SU-DHL-6 (cell line): ENCODE data around the gene KCTD10.
"Not testable (repeated sequence)": the region's sequence is repeated elsewhere in the genome, so short reads cannot be mapped to it uniquely, and the experiment has no call there.

Source experiments
- H2AFZ ChIP-seq: fragments of 200-600 bp; sonication (generic); 2 replicates; pipeline ENCODE4 v1.6.1; 2014; ENCODE audit warnings: low read depth, mild to moderate bottlenecking, moderate library complexity, mixed read lengths, antibody characterized with exemption, low read length; ENCODE audit not compliant: severe bottlenecking
- H3F3A ChIP-seq: fragments of 200-600 bp; shearing (Covaris generic); 2 replicates; pipeline ENCODE4 v1.6.0; 2016; ENCODE audit warnings: antibody characterized with exemption, mild to moderate bottlenecking; ENCODE audit not compliant: insufficient read depth
- H3K27ac ChIP-seq: fragments of 200-600 bp; sonication (generic); 2 replicates; pipeline ENCODE4 v1.5.1; 2016; ENCODE audit warnings: low read depth, mild to moderate bottlenecking, low read length, moderate library complexity, mixed read lengths
- H3K27me3 ChIP-seq: fragments of 200-600 bp; sonication (generic), shearing (Covaris generic); 2 replicates; pipeline ENCODE4 v1.6.0; 2014; ENCODE audit warnings: mild to moderate bottlenecking, low read length
- H3K36me3 ChIP-seq: fragments of 200-600 bp; sonication (generic); 2 replicates; pipeline ENCODE4 v1.6.1; 2014; ENCODE audit warnings: mild to moderate bottlenecking, low read length, mixed read lengths
- H3K4me2 ChIP-seq: fragments of 300-600, 200-600 bp; shearing (Covaris generic), sonication (generic); 2 replicates; pipeline ENCODE4 v1.6.0; 2014; ENCODE audit warnings: low read length, low read depth, mild to moderate bottlenecking; ENCODE audit not compliant: poor library complexity, severe bottlenecking
- H3K4me3 ChIP-seq: fragments of 200-600 bp; sonication (generic); 2 replicates; pipeline ENCODE4 v1.5.1; 2014; ENCODE audit warnings: antibody characterized with exemption, low read length, mild to moderate bottlenecking, mixed read lengths; ENCODE audit not compliant: insufficient read depth, poor library complexity, severe bottlenecking
- H3K79me2 ChIP-seq: fragments of 200-600 bp; sonication (generic); 2 replicates; pipeline ENCODE4 v1.6.1; 2014; ENCODE audit warnings: mild to moderate bottlenecking, low read length, moderate library complexity; ENCODE audit not compliant: insufficient read depth
- H3K9ac ChIP-seq: fragments of 200-600 bp; sonication (generic); 2 replicates; pipeline ENCODE4 v1.7.0; 2014; ENCODE audit warnings: mild to moderate bottlenecking, low read length
- H3K9me2 ChIP-seq: fragments of 200-600 bp; sonication (generic); replicated peaks from 2 replicates; pipeline ENCODE4 v1.6.1; 2014; ENCODE audit warnings: low read length; ENCODE audit not compliant: insufficient read depth
- H3K9me3 ChIP-seq: fragments of 200-600 bp; sonication (generic); 2 replicates; pipeline ENCODE4 v1.6.1; 2014; ENCODE audit warnings: low read length, mixed read lengths; ENCODE audit not compliant: insufficient read depth
- H4K20me1 ChIP-seq: fragments of 200-600 bp; sonication (generic); 2 replicates; pipeline ENCODE4 v1.6.1; 2014; ENCODE audit warnings: low read depth, mild to moderate bottlenecking, antibody characterized with exemption, low read length, moderate library complexity, mixed read lengths
- CTCF ChIP-seq: fragments of 200-600 bp; sonication (generic); IDR thresholded peaks from one replicate; pipeline ENCODE4 v1.5.1; 2017; ENCODE audit warnings: antibody characterized with exemption, mild to moderate bottlenecking, low read length, moderate library complexity; ENCODE audit not compliant: insufficient read depth, poor library complexity, severe bottlenecking
- EZH2phosphoT487 ChIP-seq: fragments of 200-600 bp; sonication (generic), shearing (Covaris generic); conservative IDR thresholded peaks from 2 replicates; pipeline ENCODE4 v1.6.1; 2018; ENCODE audit warnings: mild to moderate bottlenecking, antibody characterized with exemption, low read length, moderate library complexity, mixed read lengths

Gene KCTD10

DNA sequence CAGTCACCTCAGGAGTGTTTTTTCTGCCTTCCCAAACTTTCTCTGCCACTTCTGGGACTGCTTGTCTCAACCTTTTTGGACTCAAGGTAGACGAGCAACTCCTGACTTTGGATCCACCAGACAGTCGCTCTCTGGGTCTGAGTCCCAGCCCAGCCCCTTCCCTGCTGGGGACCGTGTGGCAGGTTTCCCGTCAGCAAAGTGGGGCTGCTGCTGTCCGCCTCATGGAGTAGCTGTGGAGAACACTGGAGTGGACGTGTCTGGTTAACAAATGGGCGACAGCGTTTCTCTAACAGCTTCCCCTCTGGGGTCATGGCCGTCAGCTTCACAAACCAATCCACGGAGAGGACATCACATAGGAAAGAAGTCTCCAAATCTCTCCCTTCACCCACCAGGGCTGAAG is 54.8 kb downstream of the KCTD10 start:
- Histone ChIP-seq H3F3A (no peaks in the 10 kb centered on the region), H4K20me1 (no peaks in the 10 kb centered on the region), H3K9ac (no peak overlapping the region), H3K27ac (no peak overlapping the region), H3K79me2 (no peaks in the 10 kb centered on the region), H3K9me2 (no peaks in the 10 kb centered on the region), H3K27me3 (no peaks in the 10 kb centered on the region), H3K36me3 (no peaks in the 10 kb centered on the region), H3K9me3 (no peaks in the 10 kb centered on the region), H3K4me2 (no peak overlapping the region), H3K4me3 (no peak overlapping the region), H2AFZ (no peak overlapping the region)
- TF ChIP-seq CTCF (no peak), EZH2phosphoT487 (no peak)

- H3K27me3 ChIP-seq, result no peaks in the 10 kb centered on the region
- H3K27ac ChIP-seq, result no peak overlapping the region
- H3K79me2 ChIP-seq, result no peaks in the 10 kb centered on the region
- H3K4me3 ChIP-seq, result no peak overlapping the region
- H3K9me2 ChIP-seq, result no peaks in the 10 kb centered on the region
- TF ChIP-seq EZH2phosphoT487, result no peak
- no peak for TF ChIP-seq CTCF
- no peak overlapping the region for H3K9ac ChIP-seq
- no peaks in the 10 kb centered on the region for H3K9me3 ChIP-seq
- no peaks in the 10 kb centered on the region for H4K20me1 ChIP-seq
- H2AFZ ChIP-seq, result no peak overlapping the region
- H3F3A ChIP-seq, result no peaks in the 10 kb centered on the region
- H3K4me2 ChIP-seq, result no peak overlapping the region
- H3K36me3 ChIP-seq, result no peaks in the 10 kb centered on the region
Measured at GRCh38 chr12:109421355-109422087, 55.6 kb downstream of the KCTD10 start.

- H3K9me3 ChIP-seq, result no peaks in the 10 kb centered on the region
- H3K79me2 ChIP-seq, result no peaks in the 10 kb centered on the region
- H3F3A ChIP-seq, result no peaks in the 10 kb centered on the region
- no peaks in the 10 kb centered on the region for H3K9me2 ChIP-seq
- no peak overlapping the region for H3K4me2 ChIP-seq
- H3K4me3 ChIP-seq, result no peak overlapping the region
- H3K27ac ChIP-seq, result no peak overlapping the region
- no peak overlapping the region for H3K9ac ChIP-seq
- H2AFZ ChIP-seq, result no peak overlapping the region
- H3K27me3 ChIP-seq, result no peaks in the 10 kb centered on the region
- no peaks in the 10 kb centered on the region for H3K36me3 ChIP-seq
- H4K20me1 ChIP-seq, result no peaks in the 10 kb centered on the region
- no peak for TF ChIP-seq CTCF
Measured at GRCh38 chr12:109418848-109419480, 58.1 kb downstream of the KCTD10 start.

- H3K4me2 ChIP-seq, H3K9me3 ChIP-seq, H3K4me3 ChIP-seq, H3K27me3 ChIP-seq, H3K27ac ChIP-seq, H3K9ac ChIP-seq, H2AFZ ChIP-seq, H4K20me1 ChIP-seq, H3K36me3 ChIP-seq, H3F3A ChIP-seq, H3K9me2 ChIP-seq, H3K79me2 ChIP-seq: not testable (repeated sequence)
Measured at GRCh38 chr12:109406147-109406546, 71.0 kb downstream of the KCTD10 start.

DNA sequence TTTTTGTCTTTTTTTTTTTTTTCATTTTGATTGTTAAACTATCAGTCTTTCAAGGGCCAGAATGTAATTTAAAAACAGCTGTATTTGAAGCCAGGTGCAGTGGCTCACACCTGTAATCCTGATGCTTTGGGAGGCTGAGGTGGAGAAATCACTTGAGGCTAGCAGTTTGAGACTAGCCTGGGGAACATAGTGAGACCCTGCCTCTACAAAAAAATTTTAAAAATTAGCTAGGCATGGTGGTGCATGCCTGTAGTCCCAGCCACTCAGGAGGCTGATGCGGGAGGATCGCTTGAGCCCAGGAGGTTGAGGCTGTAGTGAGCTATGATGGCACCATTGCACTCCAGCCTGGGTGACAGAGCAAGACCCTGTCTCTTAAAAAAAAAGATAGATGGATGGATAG is 72.3 kb downstream of the KCTD10 start:
- not testable (repeated sequence) for H3K9ac ChIP-seq, H3K36me3 ChIP-seq, H3K9me2 ChIP-seq, H2AFZ ChIP-seq, H3K27ac ChIP-seq, H3F3A ChIP-seq, H3K4me2 ChIP-seq, H4K20me1 ChIP-seq, H3K4me3 ChIP-seq, H3K27me3 ChIP-seq, H3K9me3 ChIP-seq, H3K79me2 ChIP-seq
